ENCODE data around the gene PCP2. TPM values are rescaled to one million over a fixed set of nuclear protein-coding genes. Genes with fewer than 3 reads are reported as not detected.

Gene PCP2
- total and polyA plus RNA-seq, 2 of the 13 experiments (the other 11 are each of a cell fraction or from before 2014, with no cell fraction given), result 0.62 TPM; not detected in 1

GRCh38 chr19:7596211-7596937, 37.1 kb downstream of the PCP2 start (continued):
- TF ChIP-seq CENPT (CRISPR knock-in tag; IDR thresholded peaks at IDR 0.05; ENCODE audit: low read depth), result no peak
- no peak for TF ChIP-seq AHR (CRISPR knock-in tag; IDR thresholded peaks at IDR 0.05)
- TF ChIP-seq ZNF292 (CRISPR knock-in tag; IDR thresholded peaks at IDR 0.05; ENCODE audit: borderline replicate concordance, low read depth), result no peak
- no peak for TF ChIP-seq CREB1 (IDR thresholded peaks at IDR 0.05)
- TF ChIP-seq CREB1 (CRISPR knock-in tag; IDR thresholded peaks at IDR 0.05), result no peak
- TF ChIP-seq ZNF780A (CRISPR knock-in tag; IDR thresholded peaks at IDR 0.05), result no peak
- TF ChIP-seq, protein P1, sequence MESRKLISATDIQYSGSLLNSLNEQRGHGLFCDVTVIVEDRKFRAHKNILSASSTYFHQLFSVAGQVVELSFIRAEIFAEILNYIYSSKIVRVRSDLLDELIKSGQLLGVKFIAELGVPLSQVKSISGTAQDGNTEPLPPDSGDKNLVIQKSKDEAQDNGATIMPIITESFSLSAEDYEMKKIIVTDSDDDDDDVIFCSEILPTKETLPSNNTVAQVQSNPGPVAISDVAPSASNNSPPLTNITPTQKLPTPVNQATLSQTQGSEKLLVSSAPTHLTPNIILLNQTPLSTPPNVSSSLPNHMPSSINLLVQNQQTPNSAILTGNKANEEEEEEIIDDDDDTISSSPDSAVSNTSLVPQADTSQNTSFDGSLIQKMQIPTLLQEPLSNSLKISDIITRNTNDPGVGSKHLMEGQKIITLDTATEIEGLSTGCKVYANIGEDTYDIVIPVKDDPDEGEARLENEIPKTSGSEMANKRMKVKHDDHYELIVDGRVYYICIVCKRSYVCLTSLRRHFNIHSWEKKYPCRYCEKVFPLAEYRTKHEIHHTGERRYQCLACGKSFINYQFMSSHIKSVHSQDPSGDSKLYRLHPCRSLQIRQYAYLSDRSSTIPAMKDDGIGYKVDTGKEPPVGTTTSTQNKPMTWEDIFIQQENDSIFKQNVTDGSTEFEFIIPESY (CRISPR knock-in tag; IDR thresholded peaks at IDR 0.05), result no peak
- TF ChIP-seq, protein P2, sequence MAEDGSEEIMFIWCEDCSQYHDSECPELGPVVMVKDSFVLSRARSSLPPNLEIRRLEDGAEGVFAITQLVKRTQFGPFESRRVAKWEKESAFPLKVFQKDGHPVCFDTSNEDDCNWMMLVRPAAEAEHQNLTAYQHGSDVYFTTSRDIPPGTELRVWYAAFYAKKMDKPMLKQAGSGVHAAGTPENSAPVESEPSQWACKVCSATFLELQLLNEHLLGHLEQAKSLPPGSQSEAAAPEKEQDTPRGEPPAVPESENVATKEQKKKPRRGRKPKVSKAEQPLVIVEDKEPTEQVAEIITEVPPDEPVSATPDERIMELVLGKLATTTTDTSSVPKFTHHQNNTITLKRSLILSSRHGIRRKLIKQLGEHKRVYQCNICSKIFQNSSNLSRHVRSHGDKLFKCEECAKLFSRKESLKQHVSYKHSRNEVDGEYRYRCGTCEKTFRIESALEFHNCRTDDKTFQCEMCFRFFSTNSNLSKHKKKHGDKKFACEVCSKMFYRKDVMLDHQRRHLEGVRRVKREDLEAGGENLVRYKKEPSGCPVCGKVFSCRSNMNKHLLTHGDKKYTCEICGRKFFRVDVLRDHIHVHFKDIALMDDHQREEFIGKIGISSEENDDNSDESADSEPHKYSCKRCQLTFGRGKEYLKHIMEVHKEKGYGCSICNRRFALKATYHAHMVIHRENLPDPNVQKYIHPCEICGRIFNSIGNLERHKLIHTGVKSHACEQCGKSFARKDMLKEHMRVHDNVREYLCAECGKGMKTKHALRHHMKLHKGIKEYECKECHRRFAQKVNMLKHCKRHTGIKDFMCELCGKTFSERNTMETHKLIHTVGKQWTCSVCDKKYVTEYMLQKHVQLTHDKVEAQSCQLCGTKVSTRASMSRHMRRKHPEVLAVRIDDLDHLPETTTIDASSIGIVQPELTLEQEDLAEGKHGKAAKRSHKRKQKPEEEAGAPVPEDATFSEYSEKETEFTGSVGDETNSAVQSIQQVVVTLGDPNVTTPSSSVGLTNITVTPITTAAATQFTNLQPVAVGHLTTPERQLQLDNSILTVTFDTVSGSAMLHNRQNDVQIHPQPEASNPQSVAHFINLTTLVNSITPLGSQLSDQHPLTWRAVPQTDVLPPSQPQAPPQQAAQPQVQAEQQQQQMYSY (CRISPR knock-in tag; IDR thresholded peaks at IDR 0.05), result no peak
